GM18498 (cell line): ENCODE results near the gene LPCAT3.

Experiments
- ATAC-seq: cut with Tn5 transposase; IDR thresholded peaks from one replicate; pipeline ENCODE4 v1.9.1; 2021; ENCODE audit warnings: mild to moderate bottlenecking, moderate library complexity; ENCODE audit not compliant: unreplicated experiment

LPCAT3 gene

GRCh38 chr12:7001921-7002591 lies 16.2 kb downstream of the LPCAT3 start:
- ATAC-seq, result no peak

GRCh38 chr12:6998715-6999451 lies 19.4 kb downstream of the LPCAT3 start:
- ATAC-seq, result no peak

DNA sequence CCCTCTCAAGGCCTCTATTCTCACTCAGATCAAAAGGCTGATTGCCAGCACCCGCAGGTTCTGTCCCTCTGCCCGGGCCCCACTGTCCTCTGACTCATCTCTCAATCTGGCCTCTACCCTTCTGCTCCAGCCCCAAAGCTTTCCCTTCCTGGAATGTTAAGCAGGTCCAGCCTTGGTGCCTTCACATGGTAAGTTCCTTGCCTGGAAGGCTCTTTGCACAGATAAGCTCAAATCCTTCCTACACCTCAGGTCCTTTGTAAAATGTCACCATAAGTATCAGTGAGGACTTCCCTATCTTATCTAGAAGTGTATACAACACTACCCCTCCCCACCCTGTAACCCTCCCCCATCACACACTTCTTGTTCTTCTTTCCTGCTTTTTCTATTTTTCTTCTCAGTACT lies 22.2 kb downstream of the LPCAT3 start:
- ATAC-seq, result no peak

GRCh38 chr12:6987956-6988553 lies 30.2 kb downstream of the LPCAT3 start:
- ATAC-seq, result no peak

- no peak for ATAC-seq
Observed at GRCh38 chr12:6982532-6982931, 35.7 kb downstream of the LPCAT3 start.

- ATAC-seq, result no peak
Observed at GRCh38 chr12:6981152-6982052, 36.9 kb downstream of the LPCAT3 start.

DNA sequence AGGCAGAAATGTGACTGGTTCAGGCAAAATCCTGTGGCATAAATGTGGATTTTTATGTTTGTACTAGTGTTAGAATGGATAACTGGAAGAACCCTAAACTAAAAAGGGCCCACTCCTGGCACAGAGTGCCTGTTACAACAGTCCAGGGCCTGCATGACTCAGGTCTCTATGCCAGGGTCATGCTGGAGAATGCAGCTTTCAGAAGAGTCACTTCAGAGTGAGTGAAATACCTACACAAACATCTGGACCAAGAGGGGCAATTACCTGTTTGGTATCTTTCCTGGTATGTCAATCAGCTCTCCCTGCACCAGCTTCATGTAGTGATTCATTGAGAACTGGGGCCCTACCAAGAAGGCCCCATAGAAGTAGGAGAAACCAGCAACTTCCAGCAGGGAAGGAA lies 37.5 kb downstream of the LPCAT3 start:
- no peak for ATAC-seq

- no peak for ATAC-seq
Observed at GRCh38 chr12:6980075-6980474, 38.2 kb downstream of the LPCAT3 start.

DNA sequence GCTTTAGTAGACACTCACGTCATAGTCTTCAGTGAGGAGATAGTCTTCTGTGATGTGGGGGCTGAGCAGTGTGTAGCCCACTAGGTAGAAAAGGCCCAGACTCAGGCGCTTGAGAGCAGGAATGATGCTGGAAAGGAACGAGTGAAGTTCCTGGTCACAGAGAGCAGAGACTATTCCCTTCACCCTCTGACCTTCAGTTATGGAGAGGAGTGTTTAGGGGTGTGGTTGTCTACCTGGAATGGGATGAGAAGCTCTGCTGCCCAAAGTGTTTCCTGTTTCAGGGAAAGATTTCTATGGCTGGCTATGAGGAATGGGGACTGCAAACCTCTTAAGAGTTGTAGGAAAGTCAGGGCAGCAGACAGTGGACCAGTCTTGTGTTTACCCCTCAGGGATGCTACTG lies 38.8 kb downstream of the LPCAT3 start:
- ATAC-seq, result no peak

DNA sequence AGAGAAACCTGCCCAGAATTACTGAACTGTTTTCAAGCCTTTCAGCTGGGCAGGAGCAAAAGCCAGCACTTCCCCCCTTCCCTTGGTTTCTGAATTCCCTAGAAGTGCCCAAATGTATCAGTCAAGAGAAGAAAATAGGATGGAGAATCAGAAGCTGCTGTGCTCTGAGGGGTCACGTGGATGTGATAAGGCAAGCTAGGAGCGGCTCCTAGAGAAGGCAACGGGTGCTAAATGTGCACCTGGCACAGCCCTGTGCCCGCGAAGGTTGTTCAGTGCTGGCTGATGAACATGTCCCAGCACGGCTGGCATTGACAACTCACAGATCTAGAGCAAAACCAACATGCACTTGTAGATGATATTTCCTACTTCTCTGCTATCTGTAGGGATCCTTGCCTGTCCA lies 39.3 kb downstream of the LPCAT3 start:
- no peak for ATAC-seq

GRCh38 chr12:6978611-6979011 lies 39.7 kb downstream of the LPCAT3 start:
- no peak for ATAC-seq

DNA sequence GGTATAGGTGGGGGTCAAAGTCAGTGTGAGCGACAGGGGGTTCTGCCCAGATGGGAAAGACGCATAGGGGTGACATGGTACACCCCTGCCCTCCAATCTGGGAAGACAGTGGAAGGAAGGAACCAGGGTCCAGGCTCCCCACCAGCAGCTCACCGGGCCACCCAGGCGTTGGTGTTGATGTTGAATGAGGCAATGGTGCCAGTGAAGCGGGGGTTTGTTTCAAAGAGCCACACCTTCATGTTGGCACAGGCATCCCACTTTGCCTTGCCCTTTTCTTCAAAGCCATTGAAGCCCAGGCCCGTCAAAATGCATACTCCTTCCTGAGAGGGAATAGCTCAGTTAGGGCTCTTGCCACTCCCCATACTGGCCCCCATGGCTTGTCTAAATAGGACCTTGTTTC lies 40.1 kb downstream of the LPCAT3 start:
- ATAC-seq, result no peak

DNA sequence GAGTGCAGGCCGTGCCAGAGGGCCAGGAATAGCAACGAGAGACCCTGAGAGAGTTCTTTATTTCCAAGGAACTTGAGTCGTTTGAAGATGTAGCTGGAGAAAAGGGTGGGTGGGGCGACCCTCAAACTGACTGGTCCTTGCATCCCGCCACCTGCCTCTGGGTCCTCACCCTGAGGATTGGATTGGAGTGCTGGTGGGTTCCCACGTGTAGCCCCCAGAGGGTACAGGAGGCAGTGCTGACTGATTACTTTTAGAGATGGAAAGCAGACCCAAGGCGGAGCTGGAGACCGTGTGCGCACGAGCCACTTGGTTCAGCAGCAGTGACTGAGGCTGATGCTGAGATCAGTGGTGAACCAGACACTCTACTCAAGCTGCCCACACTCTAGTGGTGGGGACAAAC lies 40.6 kb downstream of the LPCAT3 start:
- ATAC-seq, result no peak

GRCh38 chr12:6975297-6976032 lies 42.8 kb downstream of the LPCAT3 start:
- no peak for ATAC-seq

GRCh38 chr12:6974180-6974579 lies 44.1 kb downstream of the LPCAT3 start:
- no peak for ATAC-seq

DNA sequence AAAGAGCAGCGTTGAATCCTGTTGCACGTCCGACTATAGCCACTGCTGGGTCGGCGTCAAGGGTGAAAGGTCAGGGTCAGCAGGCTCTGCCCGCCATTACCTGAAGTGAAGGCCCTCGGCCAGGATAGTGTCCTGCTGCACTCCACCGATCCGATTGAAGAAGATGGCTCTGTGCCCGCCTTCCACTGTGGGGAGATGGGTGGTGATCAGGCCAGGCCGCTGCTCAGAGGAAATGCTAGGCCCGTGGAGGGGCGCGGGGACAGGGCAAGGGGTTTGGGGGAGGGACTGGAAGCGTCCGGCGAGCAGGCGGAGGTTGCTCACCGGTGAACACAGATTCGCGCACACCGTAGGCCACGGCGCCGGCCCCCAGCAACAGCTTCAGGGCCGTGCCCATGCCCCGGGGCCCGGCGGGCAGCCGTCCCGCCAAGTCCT lies 48.2 kb downstream of the LPCAT3 start:
- ATAC-seq, result no peak

- ATAC-seq, result no peak
Observed at GRCh38 chr12:6968426-6968825, 49.9 kb downstream of the LPCAT3 start.

GRCh38 chr12:6967651-6968100 lies 50.6 kb downstream of the LPCAT3 start:
- ATAC-seq, result no peak

DNA sequence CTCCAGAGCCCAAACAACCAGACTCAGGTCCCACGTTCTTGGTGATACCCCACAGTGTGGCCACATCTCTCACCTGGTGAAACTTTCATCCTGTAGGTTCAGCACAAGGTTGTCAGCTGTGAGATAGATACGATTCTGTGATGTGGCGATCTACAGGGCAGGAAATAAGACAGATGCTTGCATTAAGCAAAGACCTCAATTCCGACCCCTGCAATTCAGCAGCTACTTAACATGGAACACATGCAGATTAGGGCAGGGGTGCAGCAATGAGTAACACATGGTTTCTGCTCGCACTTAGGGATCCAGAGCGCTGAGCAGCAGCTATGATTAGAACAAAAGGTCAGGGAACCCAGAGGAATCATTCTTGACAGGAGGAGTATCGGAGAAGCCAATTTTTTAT lies 51.9 kb downstream of the LPCAT3 start:
- no peak for ATAC-seq

GRCh38 chr12:6965714-6966113 lies 52.6 kb downstream of the LPCAT3 start:
- no peak for ATAC-seq
